GM15510 (cell line): ENCODE results near the gene SRGAP1.

Experiments used
- POLR2A ChIP-seq: IDR thresholded peaks from 3 replicates; pipeline ENCODE4 v1.6.1; 2011; ENCODE audit warnings: borderline replicate concordance; ENCODE audit not compliant: insufficient read length; ENCODE audit errors: extremely low read depth

Gene SRGAP1

GRCh38 chr12:63907561-63907960, 63.1 kb downstream of the SRGAP1 start:
- TF ChIP-seq POLR2A: no peak

GRCh38 chr12:63909746-63910145, 65.2 kb downstream of the SRGAP1 start:
- TF ChIP-seq POLR2A: no peak

GRCh38 chr12:63911341-63911740, 66.8 kb downstream of the SRGAP1 start:
- TF ChIP-seq POLR2A: no peak

GRCh38 chr12:63912651-63913050, 68.2 kb downstream of the SRGAP1 start:
- TF ChIP-seq POLR2A: no peak

- no peak for TF ChIP-seq POLR2A
Observed at GRCh38 chr12:63913929-63914328, 69.4 kb downstream of the SRGAP1 start.

- TF ChIP-seq POLR2A: no peak
Observed at GRCh38 chr12:63915105-63915800, 70.8 kb downstream of the SRGAP1 start.

- TF ChIP-seq POLR2A: no peak
Observed at GRCh38 chr12:63916561-63917476, 72.3 kb downstream of the SRGAP1 start.

GRCh38 chr12:63917477-63917862, 73.0 kb downstream of the SRGAP1 start:
- TF ChIP-seq POLR2A: no peak

- no peak for TF ChIP-seq POLR2A
Observed at GRCh38 chr12:63917864-63918799, 73.6 kb downstream of the SRGAP1 start.

GRCh38 chr12:63918800-63919300, 74.3 kb downstream of the SRGAP1 start:
- TF ChIP-seq POLR2A: no peak

GRCh38 chr12:63919756-63920155, 75.3 kb downstream of the SRGAP1 start:
- no peak for TF ChIP-seq POLR2A

- no peak for TF ChIP-seq POLR2A
Observed at GRCh38 chr12:63921157-63921556, 76.7 kb downstream of the SRGAP1 start.

- TF ChIP-seq POLR2A: no peak
Observed at GRCh38 chr12:63922474-63922873, 78.0 kb downstream of the SRGAP1 start.

- no peak for TF ChIP-seq POLR2A
Observed at GRCh38 chr12:63924781-63925180, 80.3 kb downstream of the SRGAP1 start.
